ACC112 (cell line): Measurements from ENCODE around the gene RNF113A.
"Not testable (repeated sequence)": the region's sequence is repeated elsewhere in the genome, so short reads cannot be mapped to it uniquely, and the experiment has no call there.

ENCODE experiments used
- H2AFZ ChIP-seq: fragments of 200-600 bp; sonication (generic); one replicate; pipeline ENCODE4 v1.6.0; 2017; ENCODE audit warnings: antibody characterized with exemption, low read length; ENCODE audit not compliant: unreplicated experiment
- H3K27ac ChIP-seq: fragments of 200-600 bp; sonication (generic); 2 replicates; pipeline ENCODE4 v1.5.1; 2014; ENCODE audit warnings: low read depth, mild to moderate bottlenecking, antibody characterized with exemption, low read length, moderate library complexity
- H3K27me3 ChIP-seq: fragments of 200-600 bp; sonication (generic); 2 replicates; pipeline ENCODE4 v1.6.1; 2014; ENCODE audit warnings: mild to moderate bottlenecking, antibody characterized with exemption, low read length, moderate library complexity, mixed read lengths; ENCODE audit not compliant: insufficient read depth
- H3K36me3 ChIP-seq: fragments of 200-600 bp; sonication (generic); 2 replicates; pipeline ENCODE4 v1.6.1; 2016; ENCODE audit warnings: mild to moderate bottlenecking, antibody characterized with exemption, low read length, moderate library complexity, mixed read lengths; ENCODE audit not compliant: insufficient read depth
- H3K4me1 ChIP-seq: fragments of 200-600 bp; sonication (generic); one replicate; pipeline ENCODE4 v1.6.1; 2016; ENCODE audit warnings: low read length, mixed read lengths; ENCODE audit not compliant: insufficient read depth, unreplicated experiment, control insufficient read depth
- H3K4me3 ChIP-seq: fragments of 200-600 bp; sonication (generic); 2 replicates; pipeline ENCODE4 v1.5.1; 2014; ENCODE audit warnings: mild to moderate bottlenecking, low read depth, low read length
- H3K79me2 ChIP-seq: fragments of 200-600 bp; sonication (generic); one replicate; pipeline ENCODE4 v1.6.0; 2016; ENCODE audit warnings: low read length; ENCODE audit not compliant: control insufficient read depth, unreplicated experiment, insufficient read depth

RNF113A gene

GRCh38 chrX:119828446-119828845 lies 43.1 kb downstream of the RNF113A start:
- H3K27me3 ChIP-seq = no peaks in the 10 kb centered on the region
- H2AFZ ChIP-seq = no peak overlapping the region
- H3K4me3 ChIP-seq = no peak overlapping the region
- no peak overlapping the region for H3K27ac ChIP-seq
- no peaks in the 10 kb centered on the region; the same call in 1 of the 2 replicates for H3K36me3 ChIP-seq
- no peaks in the 10 kb centered on the region for H3K79me2 ChIP-seq
- peaks cover 11% of the 10 kb centered on the region for H3K4me1 ChIP-seq

- peaks cover 11% of the 10 kb centered on the region for H3K4me1 ChIP-seq
- peak overlapping the region; percentile 67 for H3K27ac ChIP-seq
- no peak overlapping the region for H2AFZ ChIP-seq
- H3K4me3 ChIP-seq = no peak overlapping the region
- no peaks in the 10 kb centered on the region for H3K36me3 ChIP-seq
- H3K79me2 ChIP-seq = no peaks in the 10 kb centered on the region
- no peaks in the 10 kb centered on the region for H3K27me3 ChIP-seq
Observed at GRCh38 chrX:119826399-119826959, 45.1 kb downstream of the RNF113A start.

- not testable (repeated sequence) for H2AFZ ChIP-seq, H3K4me3 ChIP-seq, H3K27ac ChIP-seq, H3K36me3 ChIP-seq, H3K79me2 ChIP-seq, H3K27me3 ChIP-seq
- H3K4me1 ChIP-seq = peaks cover 11% of the 10 kb centered on the region
Observed at GRCh38 chrX:119824221-119824620, 47.3 kb downstream of the RNF113A start.

GRCh38 chrX:119821703-119822102 lies 49.8 kb downstream of the RNF113A start:
- H3K79me2 ChIP-seq = not testable (repeated sequence)

More at GRCh38 chrX:119821703-119822102, 49.8 kb downstream of the RNF113A start:
- not testable (repeated sequence) for H2AFZ ChIP-seq, H3K4me3 ChIP-seq, H3K36me3 ChIP-seq, H3K4me1 ChIP-seq, H3K27ac ChIP-seq, H3K27me3 ChIP-seq
